Astrocyte of the spinal cord (primary cell): ENCODE results near the gene NINJ2.
A peak's percentile ranks its signal among the peaks of the same experiment; 100 is the strongest.

Experiments used
- DNase-seq: peaks from one replicate; pipeline ENCODE4 v3.0.0; 2011; ENCODE audit warnings: low read depth, low spot score
- H3K4me3 ChIP-seq: 2 replicates; pipeline ENCODE4 v1.5.1; 2011; ENCODE audit warnings: low read depth, mild to moderate bottlenecking, low read length, moderate library complexity
- in situ Hi-C: cut with HindIII; loops from 2 replicates; pipeline ENCODE4 v1.10.0; 2017; ENCODE audit warnings: low sequenced_read_pairs
- TF ChIP-seq, protein P1 (sequence below): IDR thresholded peaks from 2 replicates; pipeline ENCODE4 v1.5.1; 2012; ENCODE audit warnings: low read depth, mild to moderate bottlenecking, low read length, inconsistent platforms

The NINJ2 gene

DNA sequence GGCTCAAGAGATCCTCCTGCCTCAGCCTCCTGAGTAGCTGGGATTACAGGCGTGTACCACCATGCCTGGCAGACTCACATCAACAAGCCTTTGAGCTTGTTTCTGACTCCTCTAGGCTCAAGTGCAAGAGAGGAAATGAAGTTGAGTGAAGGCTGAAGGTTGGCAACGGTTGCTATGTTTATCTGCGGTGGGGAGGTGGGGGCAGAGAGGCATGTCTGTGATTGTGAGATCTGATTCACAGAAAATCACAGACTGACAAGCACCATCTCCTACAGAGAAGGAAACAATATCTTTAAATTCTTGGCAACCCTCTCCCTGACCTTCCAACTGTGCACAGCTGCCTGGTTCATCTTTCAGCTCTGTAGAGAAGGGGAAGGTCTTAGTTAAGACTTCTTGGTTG lies 22.1 kb upstream of the NINJ2 start:
- in situ Hi-C loops: no loop called here
- TF ChIP-seq, protein P1, sequence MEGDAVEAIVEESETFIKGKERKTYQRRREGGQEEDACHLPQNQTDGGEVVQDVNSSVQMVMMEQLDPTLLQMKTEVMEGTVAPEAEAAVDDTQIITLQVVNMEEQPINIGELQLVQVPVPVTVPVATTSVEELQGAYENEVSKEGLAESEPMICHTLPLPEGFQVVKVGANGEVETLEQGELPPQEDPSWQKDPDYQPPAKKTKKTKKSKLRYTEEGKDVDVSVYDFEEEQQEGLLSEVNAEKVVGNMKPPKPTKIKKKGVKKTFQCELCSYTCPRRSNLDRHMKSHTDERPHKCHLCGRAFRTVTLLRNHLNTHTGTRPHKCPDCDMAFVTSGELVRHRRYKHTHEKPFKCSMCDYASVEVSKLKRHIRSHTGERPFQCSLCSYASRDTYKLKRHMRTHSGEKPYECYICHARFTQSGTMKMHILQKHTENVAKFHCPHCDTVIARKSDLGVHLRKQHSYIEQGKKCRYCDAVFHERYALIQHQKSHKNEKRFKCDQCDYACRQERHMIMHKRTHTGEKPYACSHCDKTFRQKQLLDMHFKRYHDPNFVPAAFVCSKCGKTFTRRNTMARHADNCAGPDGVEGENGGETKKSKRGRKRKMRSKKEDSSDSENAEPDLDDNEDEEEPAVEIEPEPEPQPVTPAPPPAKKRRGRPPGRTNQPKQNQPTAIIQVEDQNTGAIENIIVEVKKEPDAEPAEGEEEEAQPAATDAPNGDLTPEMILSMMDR: no peak
- peak; percentile 87 for DNase-seq
- H3K4me3 ChIP-seq: no peak overlapping the region

GRCh38 chr12:684416-684815 lies 21.2 kb upstream of the NINJ2 start:
- TF ChIP-seq, protein P1: no peak
- H3K4me3 ChIP-seq: no peak overlapping the region
- no peak for DNase-seq
- in situ Hi-C loops: no loop called here

GRCh38 chr12:681568-682256 lies 18.5 kb upstream of the NINJ2 start:
- in situ Hi-C loops: no loop called here
- TF ChIP-seq, protein P1: no peak
- H3K4me3 ChIP-seq: no peak overlapping the region
- no peak for DNase-seq

DNA sequence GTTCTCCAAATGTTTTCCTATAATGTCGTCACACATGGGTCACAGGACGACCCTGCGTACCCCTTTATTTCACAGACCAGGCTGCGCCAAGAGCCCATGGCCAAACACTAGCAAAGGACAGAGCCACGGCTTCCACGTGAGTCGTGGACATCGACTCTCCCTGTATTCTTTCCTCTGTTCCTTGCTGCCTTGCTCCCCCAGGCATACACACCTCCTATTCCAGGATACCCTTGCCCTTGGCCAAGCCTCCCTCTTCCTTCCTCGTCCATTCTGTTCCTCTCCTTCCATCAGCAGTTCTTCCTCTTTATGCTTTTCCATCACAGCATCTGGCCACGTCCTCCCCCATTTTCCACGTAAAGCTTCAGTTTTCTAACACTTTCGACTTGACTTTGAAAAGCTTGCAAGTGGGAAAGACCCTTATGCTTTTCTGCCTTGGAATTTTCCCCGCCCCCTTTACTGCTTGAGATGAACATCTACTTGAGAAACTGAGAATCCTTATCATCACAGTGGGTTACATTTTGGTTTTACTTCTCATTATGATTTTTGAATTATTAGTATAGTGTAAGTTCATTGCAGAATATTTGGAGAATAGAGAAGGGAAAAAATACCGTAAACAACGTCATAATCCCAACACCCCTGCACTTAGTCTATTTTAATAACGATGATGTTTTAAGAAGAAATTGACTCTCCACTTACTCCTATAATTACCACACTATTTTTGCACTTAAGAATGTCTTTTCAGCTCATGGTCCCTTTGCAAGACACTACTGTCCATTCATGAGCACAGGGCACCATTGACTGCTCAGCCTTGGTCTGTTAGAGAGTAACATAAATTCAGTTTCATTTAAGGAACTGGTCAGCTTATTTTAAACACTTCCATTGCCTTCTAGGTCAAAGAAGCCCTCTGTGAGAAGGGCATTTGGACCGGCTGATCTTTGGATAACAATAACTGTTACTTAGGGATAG lies 15.8 kb upstream of the NINJ2 start:
- no peak overlapping the region for H3K4me3 ChIP-seq
- DNase-seq: no peak
- in situ Hi-C loops: no loop called here

DNA sequence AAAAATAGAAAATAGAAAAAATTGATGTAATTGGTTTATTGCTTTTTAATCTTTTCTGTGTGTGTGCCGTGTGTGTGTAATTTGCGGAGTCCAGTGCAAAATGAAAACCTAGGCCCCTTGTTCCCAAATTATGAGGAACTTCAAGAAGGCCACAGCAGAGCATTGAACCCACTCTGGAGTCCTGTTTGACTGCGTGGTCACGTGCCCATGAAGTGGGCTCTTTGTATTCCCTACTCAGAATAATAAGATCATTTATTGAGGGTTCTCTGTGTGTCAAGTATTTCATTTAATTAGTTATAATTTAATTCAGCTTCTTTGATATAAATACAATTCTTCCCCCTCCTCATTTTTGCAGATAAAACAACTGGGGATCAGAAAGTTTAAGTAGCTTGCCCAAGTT lies 12.3 kb upstream of the NINJ2 start:
- no peak overlapping the region for H3K4me3 ChIP-seq
- DNase-seq: no peak
- in situ Hi-C loops: no loop called here
- TF ChIP-seq, protein P1: no peak

More for the DNA sequence above, 15.8 kb upstream of the NINJ2 start:
- TF ChIP-seq, protein P1: no peak

- no peak overlapping the region for H3K4me3 ChIP-seq
- TF ChIP-seq, protein P1: no peak
- in situ Hi-C loops: no loop called here
- DNase-seq: no peak
Observed at GRCh38 chr12:674272-674781, 11.1 kb upstream of the NINJ2 start.
